Activated T-cell treated with anti-CD3 and anti-CD28 coated beads, Interleukin-2, amount 50 U/mL, for 48 hours (primary cell): ENCODE results near the gene CTNS.

Experiments
- DNase-seq, 2 experiments: peaks; one replicate each; pipeline ENCODE4 v3.0.0-alpha.2; 2020

CTNS gene

DNA sequence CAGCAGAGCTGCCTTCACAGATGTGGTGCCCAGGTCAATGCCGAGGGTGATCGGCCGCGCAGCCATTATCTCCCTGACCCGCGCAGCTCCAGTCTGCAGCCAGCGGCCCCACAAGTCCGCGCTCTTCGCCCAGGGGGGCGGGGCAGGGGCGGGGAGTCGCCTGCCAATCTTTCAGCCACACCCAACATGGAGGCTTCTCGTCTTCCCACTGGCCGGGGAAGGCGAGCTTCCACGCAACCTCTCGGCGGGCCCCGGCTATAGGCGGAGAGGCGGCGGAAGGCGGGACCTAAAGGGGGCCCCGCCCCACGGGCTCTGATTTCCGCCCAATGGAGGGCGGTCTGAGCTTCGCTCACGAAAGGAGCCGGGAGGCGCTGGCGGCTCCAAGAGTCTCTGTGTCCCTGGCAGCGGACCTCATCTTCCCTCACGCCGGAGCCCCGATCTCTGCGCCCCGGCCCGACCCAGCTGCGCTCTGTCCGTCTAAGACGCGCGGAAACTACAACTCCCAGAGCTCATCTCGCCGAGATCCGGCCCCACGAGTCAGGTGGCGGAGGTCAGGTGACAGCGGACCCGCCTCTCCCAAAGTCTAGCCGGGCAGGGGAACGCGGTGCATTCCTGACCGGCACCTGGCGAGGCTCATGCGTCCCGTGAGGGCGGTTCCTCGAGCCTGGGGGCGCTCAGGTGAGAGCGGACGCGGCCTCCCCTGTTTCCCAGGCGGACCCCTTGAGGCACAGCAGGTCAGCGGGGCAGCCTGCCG lies at the start of gene CTNS, which contains the start of gene SHPK:
Gene CTNS (plus strand): TSS at position 607 of the 754 bp plus-strand sequence. CDS start 3,447 bp downstream, outside the sequence.
Gene SHPK (minus strand): TSS at position 97 of the 754 bp plus-strand sequence. CDS start 31 bp downstream, at position 66.
- peak; percentile 96 to 97 for DNase-seq

DNA sequence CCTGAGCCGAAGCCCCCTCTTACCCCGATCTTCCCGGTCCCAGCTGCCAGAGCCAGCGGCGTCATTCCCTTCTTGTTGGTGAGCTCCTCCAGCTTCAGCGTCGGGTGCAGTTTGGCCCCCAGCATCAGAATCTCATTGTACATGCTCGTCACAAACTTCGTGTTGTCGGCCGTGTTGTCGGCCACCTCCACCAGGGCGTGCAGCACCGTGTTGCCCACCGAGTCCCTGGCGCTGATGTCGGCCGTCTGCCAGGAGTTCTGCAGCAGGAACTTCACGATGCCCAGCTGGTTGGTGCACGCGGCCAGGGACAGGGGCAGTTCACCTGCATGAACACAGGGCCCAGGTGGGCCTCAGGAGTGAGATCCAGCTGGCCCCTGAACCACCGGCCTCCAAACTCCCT lies 46.8 kb upstream of the CTNS start:
- DNase-seq = no peak

DNA sequence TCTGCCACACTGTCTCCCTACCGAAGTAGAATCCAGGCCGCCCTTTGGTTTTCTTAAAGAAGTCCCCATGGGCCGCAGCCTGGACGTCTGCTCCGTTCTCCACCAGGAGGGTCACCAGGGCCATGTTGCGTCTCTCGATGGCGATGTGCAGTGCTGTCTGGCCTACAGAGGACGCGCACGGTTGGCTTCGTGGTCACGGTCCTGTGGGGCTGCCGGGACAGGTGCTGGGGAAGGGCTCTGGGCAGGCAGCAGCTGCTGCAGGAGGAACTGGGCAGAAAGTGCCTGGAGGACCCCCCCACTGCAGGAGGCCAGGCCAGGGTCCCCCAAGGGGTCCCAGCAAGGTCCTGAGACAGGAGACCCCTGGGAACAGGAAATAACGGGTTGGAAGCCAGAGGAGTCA lies 46.3 kb upstream of the CTNS start:
- DNase-seq = no peak

DNA sequence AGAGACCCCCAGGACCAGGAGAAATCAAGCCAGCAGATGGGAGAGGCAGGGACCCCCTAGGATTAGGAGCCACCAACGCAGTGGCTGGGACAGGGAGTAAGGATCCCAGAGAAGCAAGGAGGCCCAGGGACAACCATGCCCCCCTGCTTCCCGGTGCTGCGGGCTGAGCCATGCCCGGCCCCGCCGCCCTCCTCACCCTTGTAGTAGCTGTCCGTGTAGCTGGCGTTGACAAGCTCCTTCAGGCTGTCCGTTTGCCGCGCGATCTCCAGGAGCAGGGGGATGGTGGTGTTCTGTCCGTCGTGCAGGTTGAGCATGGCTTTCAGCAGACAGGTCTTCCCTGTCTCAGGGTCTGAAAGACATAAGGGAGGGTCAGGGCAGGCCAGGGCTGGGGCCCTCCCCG lies 45.8 kb upstream of the CTNS start:
- DNase-seq = no peak

DNA sequence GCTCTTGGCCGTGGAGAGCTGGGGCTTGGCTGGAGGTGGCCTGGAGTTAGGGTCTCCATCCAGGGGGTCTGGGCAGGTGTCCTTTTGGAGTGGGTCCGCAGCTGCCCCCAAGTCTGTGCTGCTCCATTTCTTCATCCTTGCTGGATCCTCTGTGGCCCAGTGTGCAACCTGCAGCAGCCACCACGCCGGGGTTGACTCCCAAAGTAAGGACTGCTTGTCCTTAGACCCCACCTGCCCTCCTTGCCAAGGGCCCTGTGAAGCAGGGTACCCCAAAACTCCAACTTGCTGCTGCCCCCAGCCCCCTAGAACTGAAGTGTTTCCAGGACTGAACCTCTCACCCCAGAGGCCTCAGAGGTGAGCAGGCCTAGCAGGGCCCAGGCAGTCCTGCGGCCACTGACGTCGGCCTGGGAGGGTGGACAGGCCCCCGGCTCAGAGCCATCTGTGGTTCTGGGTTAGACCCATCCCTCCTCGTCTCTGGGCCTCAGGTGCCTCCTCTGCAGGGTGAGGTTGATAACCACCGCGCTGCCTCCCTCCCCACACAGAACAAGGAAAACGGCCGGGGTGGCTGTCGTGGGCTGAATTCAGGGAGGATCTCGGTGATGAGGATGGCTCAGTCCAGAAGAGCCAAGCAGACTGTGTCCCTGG lies 44.2 kb upstream of the CTNS start:
- no peak for DNase-seq

DNA sequence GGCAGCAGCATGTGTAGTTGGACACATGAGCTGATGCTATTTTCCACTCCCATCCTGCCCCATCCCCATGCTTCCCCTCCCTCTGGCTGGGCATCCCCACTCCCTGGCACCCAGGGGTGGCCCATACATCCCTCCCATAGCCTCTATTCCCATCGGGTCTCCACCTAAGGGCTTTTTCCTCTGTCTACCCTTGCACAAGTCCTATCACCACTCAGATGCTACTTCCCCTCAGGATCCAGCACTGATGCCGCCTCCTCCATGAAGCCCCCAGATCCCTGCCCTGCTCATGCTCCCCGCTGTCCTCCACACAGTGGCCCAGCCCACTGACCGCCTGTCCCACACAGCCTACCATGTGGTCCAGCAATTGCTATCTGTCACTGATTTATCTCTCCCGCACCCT lies 43.2 kb upstream of the CTNS start:
- DNase-seq = no peak

DNA sequence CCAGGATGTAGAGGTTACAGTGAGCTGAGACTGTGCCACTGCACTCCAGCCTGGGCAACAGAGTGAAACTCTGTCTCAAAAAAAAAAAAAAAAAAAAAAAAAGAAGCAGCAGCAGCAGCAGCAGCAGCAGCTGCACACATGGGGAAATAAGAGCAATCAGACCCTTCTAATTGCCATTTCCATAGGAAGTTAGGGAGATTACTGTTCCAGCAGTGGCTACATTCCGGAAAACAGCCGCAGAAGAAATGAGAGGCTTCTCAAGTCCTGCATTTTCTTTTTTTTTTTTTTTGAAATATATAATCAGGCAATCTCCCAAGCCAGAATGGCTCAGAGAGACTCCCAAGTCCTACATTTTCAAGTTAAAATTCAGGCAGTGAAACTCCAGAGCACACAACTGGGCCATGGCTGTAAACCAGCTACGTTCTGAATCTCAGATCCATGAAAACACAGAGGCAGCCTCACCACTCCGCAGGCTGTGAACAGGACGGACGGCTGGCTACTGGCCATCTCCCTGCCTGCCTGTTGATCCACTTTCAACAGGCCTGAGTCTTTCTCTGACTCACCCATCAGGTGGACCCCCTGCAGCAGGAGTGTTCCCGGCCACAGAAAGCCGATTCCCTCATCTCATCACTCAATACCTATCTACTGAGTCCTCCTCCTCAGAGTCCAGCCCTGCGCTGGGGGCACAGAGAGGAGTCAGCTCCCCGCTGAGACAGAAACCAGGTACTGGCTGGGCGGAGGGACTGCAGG lies 42.3 kb upstream of the CTNS start:
- no peak for DNase-seq

DNA sequence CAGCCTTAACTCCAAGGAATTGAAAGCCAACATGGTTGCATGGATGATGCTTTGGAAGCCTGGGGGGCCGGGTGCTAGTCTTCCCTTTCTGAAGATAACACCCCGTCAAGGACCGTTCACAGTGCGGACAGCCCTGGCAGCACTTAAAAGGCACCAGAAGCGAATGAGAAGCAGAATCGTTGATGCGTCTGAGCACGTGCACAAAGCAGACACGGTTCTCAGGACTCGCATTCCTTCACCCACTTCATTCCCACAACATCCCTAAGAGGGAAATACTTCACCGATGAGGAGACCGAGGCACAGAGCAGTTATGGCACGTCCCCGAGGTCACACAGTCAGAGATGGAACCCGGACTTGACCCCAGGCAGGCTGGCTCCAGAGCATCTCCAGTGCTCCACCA lies 41.6 kb upstream of the CTNS start:
- no peak for DNase-seq

DNA sequence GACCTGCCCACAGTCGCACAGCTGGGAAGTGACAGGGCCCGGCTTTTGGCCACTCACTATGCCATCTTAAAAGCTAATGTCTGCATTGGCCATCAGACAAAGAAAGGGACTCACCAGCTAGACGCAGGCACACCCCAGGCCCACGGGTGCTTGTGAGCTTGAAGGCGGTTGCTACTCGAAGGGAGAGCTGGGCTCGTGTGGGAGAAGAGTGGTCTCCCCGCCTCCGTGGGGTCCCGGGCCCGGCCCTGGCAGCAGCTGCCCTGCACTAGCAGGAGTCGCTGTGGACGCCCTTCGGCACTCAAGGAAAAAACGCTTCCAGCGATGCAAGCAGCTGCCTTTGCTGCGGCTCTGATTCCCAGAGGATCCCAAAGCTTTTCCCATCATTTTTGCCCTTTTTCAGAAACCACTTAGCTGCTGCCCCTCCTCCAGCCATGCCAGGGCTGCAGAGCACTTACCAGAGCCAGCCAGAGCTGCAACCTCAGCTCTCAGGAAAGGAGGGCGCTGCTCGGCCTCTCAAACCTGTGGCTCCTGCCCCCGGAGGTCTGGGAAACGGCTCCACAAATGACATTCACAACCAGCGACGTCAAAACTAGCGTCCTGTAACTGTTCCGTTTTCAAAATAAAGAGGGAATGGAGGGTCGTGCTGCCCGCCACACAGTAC lies 39.6 kb upstream of the CTNS start:
- DNase-seq = no peak

DNA sequence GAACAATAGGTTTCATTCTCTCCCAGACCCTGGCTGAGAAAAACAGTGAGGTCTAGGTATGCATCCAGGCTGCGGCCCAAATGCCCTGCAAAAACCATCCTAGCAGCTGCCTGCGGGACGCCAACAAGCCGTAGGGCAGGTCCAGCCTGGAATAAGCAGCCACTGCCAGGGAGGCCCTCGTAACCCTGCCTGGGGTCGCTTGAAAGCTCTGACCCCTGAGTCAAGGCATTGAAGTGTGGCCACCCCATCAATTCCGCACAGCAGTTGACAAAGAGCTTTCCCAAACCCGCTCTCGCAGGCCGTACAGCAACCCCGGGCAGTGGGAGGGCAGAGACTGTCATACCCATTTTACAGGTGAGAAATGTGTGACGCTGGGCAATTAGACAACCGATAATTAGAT lies 38.5 kb upstream of the CTNS start:
- DNase-seq = no peak

DNA sequence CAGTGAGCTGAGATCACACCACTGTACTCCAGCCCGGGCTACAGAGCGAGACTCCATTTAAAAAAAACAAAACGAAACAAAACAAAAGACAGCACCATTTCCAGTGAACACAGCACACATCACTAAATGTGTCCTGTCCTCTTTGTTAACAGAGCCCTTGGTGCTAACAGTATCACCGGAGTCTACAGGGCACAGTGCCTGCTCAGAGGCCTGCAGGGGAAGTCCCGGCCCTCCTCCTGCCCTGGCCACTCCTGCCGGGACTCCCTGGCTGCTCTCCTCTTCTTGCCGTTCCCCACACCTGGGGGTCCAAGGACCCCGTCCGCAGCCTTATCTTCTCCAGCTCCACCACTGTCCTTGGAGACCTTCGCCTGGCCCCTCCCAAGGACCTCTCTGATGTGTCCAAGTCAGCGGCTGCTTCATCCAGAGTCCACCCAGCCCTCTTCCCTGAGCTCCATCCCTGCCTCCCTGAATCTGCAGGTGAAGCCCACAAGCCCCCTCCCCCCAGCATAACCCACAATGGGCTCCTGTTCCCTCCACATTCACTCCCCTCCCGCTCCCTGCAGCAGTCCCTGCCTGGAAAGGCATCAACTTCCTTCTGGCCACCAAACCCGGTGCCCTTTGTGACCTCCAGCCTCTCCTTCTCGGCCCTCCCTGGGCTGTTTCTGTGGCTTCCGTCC lies 35.9 kb upstream of the CTNS start:
- no peak for DNase-seq

DNA sequence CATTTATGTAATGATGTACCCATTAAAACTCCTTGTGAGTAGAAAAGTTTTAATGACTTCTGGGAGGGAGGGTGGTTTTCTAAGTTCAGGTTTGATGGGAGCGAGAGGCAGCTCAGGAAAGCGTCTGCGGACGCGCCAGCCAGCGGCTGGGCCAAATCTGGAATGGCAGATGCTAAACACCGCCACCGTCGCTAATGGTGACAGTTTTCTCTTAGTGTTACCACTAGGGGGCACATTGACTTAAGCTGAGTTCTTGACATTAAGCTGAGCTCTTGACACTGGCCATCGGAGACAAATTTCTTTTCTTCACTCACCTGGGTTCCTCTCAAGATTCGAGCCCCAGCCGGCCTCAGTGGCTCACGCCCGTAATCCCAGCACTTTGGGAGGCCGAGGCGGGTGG lies 34.1 kb upstream of the CTNS start:
- peak; percentile 47 for DNase-seq

DNA sequence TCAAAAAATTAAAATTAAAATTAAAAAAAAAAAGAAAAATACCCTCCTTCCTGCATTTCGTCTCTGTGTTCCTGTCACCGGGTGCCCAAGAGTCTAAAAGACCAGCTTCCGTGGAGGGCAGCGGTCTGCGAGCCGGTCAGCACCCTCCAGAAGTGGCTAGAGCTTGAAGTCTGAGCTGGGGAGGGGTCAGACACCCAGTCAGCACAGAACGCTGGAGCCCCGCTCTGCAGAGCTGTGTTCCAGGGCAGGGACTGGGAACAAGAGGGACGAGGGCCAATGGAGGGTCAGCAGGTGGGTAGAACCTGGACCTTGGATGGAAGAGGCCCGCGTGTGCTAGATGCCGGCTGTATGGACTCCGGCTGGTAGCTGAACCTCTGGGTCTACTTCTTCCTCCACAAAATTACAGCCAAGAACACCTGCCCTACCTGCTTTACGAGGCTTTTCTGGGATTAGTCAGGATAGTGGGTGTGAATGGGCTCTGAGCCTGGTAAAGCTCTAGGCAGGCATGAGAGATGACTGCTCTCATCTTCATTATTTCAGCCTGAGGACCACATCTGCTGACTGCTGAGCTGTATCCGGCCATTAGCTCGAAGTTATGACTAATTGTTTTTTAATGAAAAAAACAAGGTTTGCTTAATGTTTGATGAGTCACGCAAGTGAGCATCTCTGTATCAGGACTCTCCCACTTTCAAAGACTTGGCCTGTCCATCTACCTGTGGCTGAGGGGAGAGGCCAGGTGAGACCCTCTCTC lies 33.3 kb upstream of the CTNS start:
- no peak for DNase-seq

DNA sequence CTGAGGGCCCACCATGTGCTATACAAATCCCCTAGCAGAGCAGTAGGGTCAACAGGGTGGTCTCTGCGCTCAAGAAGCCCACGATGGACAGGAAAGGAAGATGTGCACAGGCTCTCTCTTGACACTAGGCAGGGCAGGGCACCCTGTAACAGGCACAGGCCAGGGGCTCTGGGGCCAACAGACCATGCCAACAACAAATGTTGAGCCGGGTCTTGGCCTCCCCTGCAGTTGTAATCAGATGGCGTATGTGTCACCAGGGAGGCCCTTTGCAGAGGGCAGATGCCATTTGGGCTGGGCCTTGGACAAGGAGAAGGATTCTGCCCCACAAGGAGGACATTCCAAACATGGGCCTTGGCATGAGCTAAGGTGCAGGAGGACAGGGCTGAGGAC lies 32.7 kb upstream of the CTNS start:
- no peak for DNase-seq

DNA sequence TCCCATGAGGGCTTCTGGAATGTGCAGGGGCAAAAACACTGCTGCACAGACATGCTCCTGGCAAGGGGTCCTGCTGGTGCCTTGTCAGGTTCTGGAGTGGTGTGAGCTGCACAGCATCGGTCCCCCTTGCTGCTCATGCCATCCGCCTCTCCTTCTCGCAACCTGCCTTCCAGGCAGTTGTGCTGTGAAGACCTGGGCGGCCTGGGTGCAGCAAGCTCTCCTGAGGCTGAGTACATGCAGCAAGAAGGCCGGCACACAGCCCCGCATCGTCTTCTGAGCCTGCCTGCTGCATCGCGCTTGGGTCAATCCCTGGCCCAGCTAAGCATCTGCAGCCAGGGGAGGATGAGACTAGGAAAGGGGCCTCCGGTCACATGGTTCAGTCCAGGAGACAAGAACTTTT lies 26.9 kb upstream of the CTNS start:
- no peak for DNase-seq

DNA sequence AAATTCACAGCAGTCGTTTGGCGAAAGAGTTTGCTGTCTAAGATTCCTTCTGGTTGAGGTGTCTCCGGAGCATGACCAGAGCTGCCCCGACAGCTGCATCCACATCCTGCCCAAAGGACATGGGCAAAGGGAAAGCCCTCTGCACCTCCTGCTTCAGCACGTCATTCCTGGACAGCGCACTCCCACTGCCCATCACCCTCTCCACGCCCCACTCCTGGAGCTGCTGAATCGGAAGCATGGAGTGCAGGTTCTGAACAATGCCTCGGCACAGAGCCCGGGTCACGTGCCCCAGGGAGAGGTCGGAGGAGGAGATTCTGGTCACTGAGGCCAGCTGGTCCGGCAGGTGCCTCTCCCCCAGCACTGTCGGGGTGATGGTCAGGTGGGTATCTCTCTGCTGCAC lies 26.0 kb upstream of the CTNS start:
- no peak for DNase-seq

DNA sequence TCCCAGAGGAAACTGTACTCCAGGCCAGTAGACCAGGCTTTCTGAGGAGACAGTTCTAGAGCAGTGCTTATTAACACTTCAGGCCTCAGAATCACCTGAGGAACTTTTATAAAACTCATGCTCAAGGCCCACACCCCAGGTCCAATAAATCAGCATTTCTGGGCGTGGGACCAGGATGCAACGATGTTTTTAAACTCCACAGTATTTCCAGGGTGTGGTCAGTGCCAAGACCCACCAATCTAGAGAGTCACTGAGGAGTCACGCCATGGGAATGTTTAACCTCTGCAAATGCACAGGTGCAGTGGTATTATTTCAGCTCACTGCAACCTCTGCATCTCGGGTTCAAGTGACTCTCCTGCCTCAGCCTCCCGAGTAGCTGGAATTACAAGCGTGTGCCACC lies 23.4 kb upstream of the CTNS start:
- no peak for DNase-seq

DNA sequence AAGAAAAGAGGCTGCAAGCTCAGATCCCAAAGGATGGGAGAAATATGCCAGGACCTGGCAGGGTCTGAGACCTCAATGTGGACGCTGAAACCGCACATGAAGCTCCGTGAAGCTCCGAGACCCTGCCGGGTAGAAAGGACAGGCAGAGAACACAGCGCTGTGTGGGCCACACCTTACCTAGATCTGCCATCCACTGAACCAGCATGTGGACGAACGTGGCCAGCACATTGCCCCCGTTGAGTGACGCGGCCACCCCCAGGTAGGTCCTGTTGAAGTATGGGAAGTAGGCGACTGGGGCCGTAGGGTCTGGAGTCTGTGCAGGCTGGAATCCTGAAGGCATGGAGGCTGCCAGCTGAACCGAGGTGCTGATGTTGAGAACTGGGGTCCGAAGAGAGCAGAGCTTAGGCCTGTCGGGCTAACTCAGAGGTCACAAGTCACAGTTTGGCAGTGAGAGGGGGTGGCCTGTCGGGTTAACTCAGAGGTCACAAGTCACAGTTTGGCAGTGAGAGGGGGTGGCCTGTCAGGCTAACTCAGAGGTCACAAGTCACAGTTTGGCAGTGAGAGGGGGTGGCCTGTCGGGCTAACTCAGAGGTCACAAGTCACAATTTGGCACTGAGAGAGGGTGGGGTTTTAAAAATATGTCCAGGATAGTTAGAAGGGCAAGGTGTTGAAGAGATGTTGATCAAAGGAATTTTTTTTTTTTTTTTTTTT lies 21.2 kb upstream of the CTNS start:
- DNase-seq = no peak

DNA sequence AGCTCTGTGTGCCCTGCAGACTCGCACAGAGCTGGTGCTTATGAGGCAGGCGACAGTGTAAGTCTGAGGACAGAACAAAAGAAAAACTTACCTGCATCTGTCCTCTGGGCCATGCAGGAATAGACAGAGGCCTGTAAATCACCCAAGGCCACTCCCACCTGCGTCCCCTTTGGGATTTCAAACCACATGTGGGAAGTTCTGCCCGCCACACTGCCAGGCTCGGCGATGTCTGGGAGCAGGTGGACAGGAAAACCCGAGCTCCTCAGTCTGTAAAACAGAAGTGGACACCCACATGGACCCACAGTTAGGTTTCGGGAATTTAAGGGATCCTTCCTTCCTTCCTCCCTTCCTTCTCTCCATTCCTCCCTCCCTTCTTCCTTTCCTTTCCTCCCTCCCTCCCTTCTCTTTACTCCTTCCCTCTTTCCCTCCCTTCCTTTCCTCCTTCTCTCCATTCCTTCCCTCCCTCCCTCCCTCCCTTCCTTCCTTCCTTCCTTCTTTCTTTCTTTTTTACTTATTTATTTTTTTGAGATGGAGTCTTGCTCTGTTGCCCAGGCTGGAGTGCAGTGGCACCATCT lies 15.3 kb upstream of the CTNS start:
- DNase-seq = no peak

DNA sequence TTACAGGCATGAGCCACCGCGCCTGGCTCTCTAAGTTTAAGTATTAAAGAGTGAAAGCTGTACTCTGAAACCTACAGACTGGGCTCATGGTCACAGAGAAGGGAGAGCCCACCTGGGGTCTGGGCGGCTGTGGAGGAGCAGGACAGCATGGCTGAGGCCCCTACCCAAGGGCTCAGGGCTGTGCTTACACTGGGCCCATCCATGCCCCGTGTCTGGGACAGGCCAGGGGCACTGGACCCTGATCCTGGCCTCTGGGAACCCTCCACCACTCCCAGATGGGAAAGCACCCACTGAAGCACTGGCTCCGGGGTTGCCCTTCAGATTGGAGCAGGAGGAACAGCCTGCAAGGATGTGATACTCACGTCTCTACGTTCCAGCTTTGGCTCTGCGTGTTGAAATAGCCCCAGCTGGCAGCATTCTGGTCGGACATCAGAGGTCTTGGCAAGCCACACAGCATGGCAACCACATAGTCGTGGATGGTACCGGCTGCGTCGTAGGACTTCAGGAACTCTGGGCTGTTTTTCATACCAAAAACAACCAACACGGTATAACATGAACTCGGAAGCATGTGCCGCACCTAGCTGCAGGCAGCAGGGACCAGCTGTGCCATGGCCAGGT lies 13.5 kb upstream of the CTNS start:
- DNase-seq = no peak
